Keratinocyte (primary cell): Measurements from ENCODE around the gene NFAT5. TPM values are rescaled to one million over a fixed set of nuclear protein-coding genes. Genes with fewer than 3 reads are reported as not detected.

Source experiments
- DNase-seq: peaks from one replicate; pipeline ENCODE4 v3.0.0-alpha.2; 2011; ENCODE audit warnings: low read depth, missing footprints, low spot score
- FAIRE-seq: peaks from 2 replicates; lab custom pipeline; 2011; peaks lifted over from hg19 to GRCh38; lab: Jason Lieb, UNC
- H2AFZ ChIP-seq: 2 replicates; pipeline ENCODE4 v1.6.0; 2012; ENCODE audit warnings: low read length, control low read depth, inconsistent platforms; ENCODE audit not compliant: control insufficient read depth
- H3K27ac ChIP-seq: 2 replicates; pipeline ENCODE4 v1.5.1; 2011; ENCODE audit warnings: low read length; ENCODE audit not compliant: control insufficient read depth, insufficient read depth
- H3K27me3 ChIP-seq: 3 replicates; pipeline ENCODE4 v1.6.0; 2011; ENCODE audit warnings: low read length; ENCODE audit not compliant: control insufficient read depth, insufficient read depth; ENCODE audit errors: extremely low read depth
- H3K36me3 ChIP-seq, 2 experiments: 2 replicates in 1 of 2; 3 replicates in 1 of 2; pipeline ENCODE4 v1.5.1; 2011; ENCODE audit warnings: low read length in 2 of 2, mild to moderate bottlenecking in 1 of 2; ENCODE audit not compliant: control insufficient read depth in 2 of 2, insufficient read depth in 2 of 2; ENCODE audit errors: extremely low read depth in 1 of 2
- H3K4me1 ChIP-seq: 3 replicates; pipeline ENCODE4 v1.5.1; 2011; ENCODE audit warnings: low read length; ENCODE audit not compliant: control insufficient read depth, insufficient read depth; ENCODE audit errors: extremely low read depth
- H3K4me2 ChIP-seq: 3 replicates; pipeline ENCODE4 v1.6.0; 2011; ENCODE audit warnings: low read depth, low read length; ENCODE audit not compliant: control insufficient read depth, insufficient read depth; ENCODE audit errors: extremely low read depth
- H3K4me3 ChIP-seq, 3 experiments: fragments of 200-600 bp in 1 of 3; sonication (generic) in 1 of 3; 2 replicates in 2 of 3; 3 replicates in 1 of 3; pipeline ENCODE4 v1.5.1; 2011 to 2016; ENCODE audit warnings: low read length in 3 of 3, mild to moderate bottlenecking in 3 of 3, control low read depth in 2 of 3, inconsistent platforms in 1 of 3, low read depth in 1 of 3, mixed read lengths in 1 of 3, mixed run types in 1 of 3, moderate library complexity in 1 of 3; ENCODE audit not compliant: control insufficient read depth in 2 of 3, insufficient read depth in 2 of 3; ENCODE audit errors: extremely low read depth in 1 of 3
- H3K79me2 ChIP-seq: 2 replicates; pipeline ENCODE4 v1.6.0; 2012; ENCODE audit warnings: low read length; ENCODE audit not compliant: control insufficient read depth, insufficient read depth
- H3K9ac ChIP-seq: 3 replicates; pipeline ENCODE4 v1.6.0; 2011; ENCODE audit warnings: low read length; ENCODE audit not compliant: control insufficient read depth, insufficient read depth; ENCODE audit errors: extremely low read depth
- H3K9me1 ChIP-seq: 3 replicates; pipeline ENCODE4 v1.6.0; 2011; ENCODE audit warnings: low read length; ENCODE audit not compliant: control insufficient read depth, insufficient read depth; ENCODE audit errors: extremely low read depth
- H3K9me3 ChIP-seq: 2 replicates; pipeline ENCODE4 v1.5.1; 2012; ENCODE audit warnings: low read depth, low read length; ENCODE audit not compliant: control insufficient read depth
- H4K20me1 ChIP-seq: 3 replicates; pipeline ENCODE4 v1.6.0; 2011; ENCODE audit warnings: low read length; ENCODE audit not compliant: control insufficient read depth, insufficient read depth; ENCODE audit errors: extremely low read depth
- EZH2 ChIP-seq: IDR thresholded peaks from one replicate; pipeline ENCODE4 v1.6.1; 2012; ENCODE audit warnings: inconsistent platforms, mild to moderate bottlenecking, low read length, moderate library complexity
- dilution Hi-C: fragments of 300-500 bp; cut with MboI; formaldehyde crosslinking; loops from one replicate; pipeline ENCODE4 v1.7.0; 2020; ENCODE audit warnings: low sequenced_read_pairs; ENCODE audit not compliant: extremely low pct_ligation_motif_present
- polyA plus RNA-seq, 5 experiments: library from polyadenylated mRNA; depleted of rRNA in 3 of 5; stranded (reverse) in 3 of 5; stranded (forward) in 1 of 5; unstranded in 1 of 5; fragments of >200 nt; gene quantifications; 1 replicate in 1 of 5; 2 replicates in 3 of 5; 3 replicates in 1 of 5; pipeline versions ENCODE4 v1.2.1 to v1.2.3, GENCODE V29; 2011 to 2012; ENCODE audit warnings: missing spikeins in 2 of 5, low read depth in 1 of 5, low replicate concordance in 1 of 5
- TF ChIP-seq, protein P1 (sequence below), 3 experiments: IDR thresholded peaks in 1 of 3; conservative IDR thresholded peaks in 1 of 3; optimal IDR thresholded peaks in 1 of 3; 2 replicates in 2 of 3; 3 replicates in 1 of 3; pipeline versions ENCODE3 to v1.5.1; 2011; ENCODE audit warnings: low read length in 3 of 3, mild to moderate bottlenecking in 3 of 3, moderate library complexity in 2 of 3, control low read depth in 1 of 3, inconsistent platforms in 1 of 3; ENCODE audit not compliant: insufficient read depth in 2 of 3; ENCODE audit errors: extremely low read depth in 1 of 3

NFAT5 gene
- polyA plus RNA-seq, 1 donor (not counting 4 experiments of a cell fraction or from before 2014, with no cell fraction given), result 24.9 TPM

DNA sequence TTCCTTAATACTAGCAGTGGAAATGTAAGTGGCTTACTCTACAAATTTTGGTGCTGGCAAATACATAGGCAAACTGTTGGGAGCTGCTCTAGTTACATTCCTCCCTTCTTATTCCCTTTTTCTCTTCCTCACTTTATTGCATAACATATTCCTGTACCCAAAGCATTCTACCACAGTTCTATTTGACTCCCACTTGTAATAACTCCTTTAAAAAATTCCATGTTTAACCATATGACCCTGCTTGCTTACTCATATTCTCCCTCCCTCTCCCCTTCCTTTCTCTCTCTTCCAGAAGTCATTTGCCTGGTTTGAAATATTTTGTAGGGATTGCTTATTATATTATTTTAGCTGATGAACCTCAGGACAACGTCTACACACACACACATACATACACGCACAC is 137.9 kb downstream of the NFAT5 start:
- Histone ChIP-seq H3K4me2 (no peak overlapping the region), H2AFZ (no peak overlapping the region), H3K9ac (no peak overlapping the region), H3K36me3 (peaks cover 5 to 8% of the 10 kb centered on the region in 2 experiments), H3K79me2 (peaks cover 3% of the 10 kb centered on the region), H4K20me1 (no peaks in the 10 kb centered on the region), H3K4me1 (peaks cover 12% of the 10 kb centered on the region), H3K9me3 (no peaks in the 10 kb centered on the region), H3K27ac (no peak overlapping the region), H3K27me3 (no peaks in the 10 kb centered on the region), H3K9me1 (no peaks in the 10 kb centered on the region), H3K4me3 (no peak overlapping the region)
- TF ChIP-seq, protein P1, sequence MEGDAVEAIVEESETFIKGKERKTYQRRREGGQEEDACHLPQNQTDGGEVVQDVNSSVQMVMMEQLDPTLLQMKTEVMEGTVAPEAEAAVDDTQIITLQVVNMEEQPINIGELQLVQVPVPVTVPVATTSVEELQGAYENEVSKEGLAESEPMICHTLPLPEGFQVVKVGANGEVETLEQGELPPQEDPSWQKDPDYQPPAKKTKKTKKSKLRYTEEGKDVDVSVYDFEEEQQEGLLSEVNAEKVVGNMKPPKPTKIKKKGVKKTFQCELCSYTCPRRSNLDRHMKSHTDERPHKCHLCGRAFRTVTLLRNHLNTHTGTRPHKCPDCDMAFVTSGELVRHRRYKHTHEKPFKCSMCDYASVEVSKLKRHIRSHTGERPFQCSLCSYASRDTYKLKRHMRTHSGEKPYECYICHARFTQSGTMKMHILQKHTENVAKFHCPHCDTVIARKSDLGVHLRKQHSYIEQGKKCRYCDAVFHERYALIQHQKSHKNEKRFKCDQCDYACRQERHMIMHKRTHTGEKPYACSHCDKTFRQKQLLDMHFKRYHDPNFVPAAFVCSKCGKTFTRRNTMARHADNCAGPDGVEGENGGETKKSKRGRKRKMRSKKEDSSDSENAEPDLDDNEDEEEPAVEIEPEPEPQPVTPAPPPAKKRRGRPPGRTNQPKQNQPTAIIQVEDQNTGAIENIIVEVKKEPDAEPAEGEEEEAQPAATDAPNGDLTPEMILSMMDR (optimal IDR thresholded peaks at IDR 0.05 in 1 of 3, IDR thresholded peaks at IDR 0.05 in 1 of 3, conservative IDR thresholded peaks at IDR 0.05 in 1 of 3; ENCODE audit: extremely low read depth in 1 of 3, insufficient read depth in 2 of 3, low read length in 3 of 3), result no peak
- TF ChIP-seq EZH2, result no peak
- dilution Hi-C loops, result no loop called here
- no peak for FAIRE-seq
- DNase-seq, result no peak

DNA sequence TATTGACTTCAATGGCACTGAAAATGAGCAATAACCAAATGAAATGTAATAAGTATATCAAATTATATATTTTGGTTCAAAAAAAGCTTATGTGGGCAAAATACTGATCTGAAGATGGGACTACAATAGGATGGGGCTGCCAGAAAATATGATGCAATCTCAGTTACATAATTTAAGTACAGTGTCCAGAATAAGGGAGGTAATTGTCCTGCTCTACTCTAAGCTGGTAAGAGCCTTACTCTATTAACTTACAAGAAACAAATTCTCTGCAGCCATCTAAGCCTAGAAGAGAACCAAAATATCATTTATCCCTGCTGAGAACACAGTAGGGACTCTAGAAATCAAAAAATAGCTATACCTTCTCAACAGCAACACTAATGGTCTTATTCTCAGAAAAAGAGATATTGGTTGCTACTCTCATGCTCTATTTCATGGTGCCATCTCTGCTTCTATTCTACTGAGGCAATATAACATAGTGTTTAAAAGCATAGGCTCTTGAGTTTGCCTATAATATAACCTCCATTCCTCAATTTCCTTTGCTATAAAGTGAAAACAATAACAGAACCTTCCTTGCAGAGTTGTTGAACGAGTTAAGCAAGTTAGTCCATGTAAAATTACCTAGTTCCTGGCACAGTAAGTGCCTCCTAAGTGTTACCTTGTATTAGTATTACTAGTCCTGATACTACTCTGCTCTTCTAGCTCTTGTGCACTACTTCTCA is 140.6 kb downstream of the NFAT5 start:
- Histone ChIP-seq H3K27me3 (no peaks in the 10 kb centered on the region), H3K79me2 (peaks cover 3% of the 10 kb centered on the region), H2AFZ (no peak overlapping the region), H3K4me3 (no peak overlapping the region), H3K9me1 (no peaks in the 10 kb centered on the region), H3K4me1 (peaks cover 24% of the 10 kb centered on the region), H3K9me3 (no peaks in the 10 kb centered on the region), H3K9ac (no peak overlapping the region), H3K4me2 (peak overlapping the region; percentile 3), H4K20me1 (no peaks in the 10 kb centered on the region), H3K36me3 (peaks cover 6 to 11% of the 10 kb centered on the region in 2 experiments), H3K27ac (no peak overlapping the region)
- DNase-seq (no peak), FAIRE-seq (no peak)
- TF ChIP-seq, protein P1 (optimal IDR thresholded peaks at IDR 0.05 in 1 of 3, IDR thresholded peaks at IDR 0.05 in 1 of 3, conservative IDR thresholded peaks at IDR 0.05 in 1 of 3; ENCODE audit: extremely low read depth in 1 of 3, insufficient read depth in 2 of 3, low read length in 3 of 3), result no peak
- no peak for TF ChIP-seq EZH2
- dilution Hi-C loops, result no loop called here
